CD4-positive, alpha-beta T cell treated with Interleukin-10 for 1 hour (primary cell): ENCODE data around the gene GFOD2.
"Not testable (repeated sequence)": the region's sequence is repeated elsewhere in the genome, so short reads cannot be mapped to it uniquely, and the experiment has no call there.

Experiments used
- DNase-seq: peaks from one replicate; pipeline ENCODE4 v3.0.0-alpha.2; 2020

Gene GFOD2

GRCh38 chr16:67719048-67719777, at the start of gene GFOD2:
Gene GFOD2, minus strand, starts transcription at chr16:67719316. Its CDS starts 33,601 bp downstream, at chr16:67685715.
- peak; percentile 97 for DNase-seq

- no peak for DNase-seq
Measured at GRCh38 chr16:67767953-67768352, 48.8 kb upstream of the GFOD2 start.

- DNase-seq = no peak
Measured at GRCh38 chr16:67766291-67766690, 47.2 kb upstream of the GFOD2 start.

- DNase-seq = no peak
Measured at GRCh38 chr16:67764158-67764667, 45.1 kb upstream of the GFOD2 start.

GRCh38 chr16:67763066-67763465, 44.0 kb upstream of the GFOD2 start:
- no peak for DNase-seq

- DNase-seq = no peak
Measured at GRCh38 chr16:67762385-67762784, 43.3 kb upstream of the GFOD2 start.

- no peak for DNase-seq
Measured at GRCh38 chr16:67761924-67762323, 42.8 kb upstream of the GFOD2 start.

- no peak for DNase-seq
Measured at GRCh38 chr16:67760956-67761230, 41.8 kb upstream of the GFOD2 start.

GRCh38 chr16:67760206-67760955, 41.3 kb upstream of the GFOD2 start:
- no peak for DNase-seq

GRCh38 chr16:67758966-67759365, 39.9 kb upstream of the GFOD2 start:
- no peak for DNase-seq

GRCh38 chr16:67758006-67758405, 38.9 kb upstream of the GFOD2 start:
- DNase-seq = no peak

GRCh38 chr16:67752641-67753040, 33.5 kb upstream of the GFOD2 start:
- no peak for DNase-seq

GRCh38 chr16:67751331-67751730, 32.2 kb upstream of the GFOD2 start:
- DNase-seq = not testable (repeated sequence)

- DNase-seq = no peak
Measured at GRCh38 chr16:67750466-67750865, 31.4 kb upstream of the GFOD2 start.

GRCh38 chr16:67749436-67750078, 30.4 kb upstream of the GFOD2 start:
- no peak for DNase-seq

- DNase-seq = no peak
Measured at GRCh38 chr16:67748834-67749233, 29.7 kb upstream of the GFOD2 start.

GRCh38 chr16:67746846-67747245, 27.7 kb upstream of the GFOD2 start:
- no peak for DNase-seq

- no peak for DNase-seq
Measured at GRCh38 chr16:67741118-67741517, 22.0 kb upstream of the GFOD2 start.

GRCh38 chr16:67740391-67740790, 21.3 kb upstream of the GFOD2 start:
- DNase-seq = no peak

- no peak for DNase-seq
Measured at GRCh38 chr16:67736858-67737257, 17.7 kb upstream of the GFOD2 start.

GRCh38 chr16:67734731-67735201, 15.7 kb upstream of the GFOD2 start:
- DNase-seq = no peak

GRCh38 chr16:67733734-67734470, 14.8 kb upstream of the GFOD2 start:
- DNase-seq = no peak

- no peak for DNase-seq
Measured at GRCh38 chr16:67731753-67732095, 12.6 kb upstream of the GFOD2 start.
